K562 (cell line): ENCODE results near the gene MCCC2. TPM values are rescaled to one million over a fixed set of nuclear protein-coding genes. Genes with fewer than 3 reads are reported as not detected.

Experiments used
- EP300 ChIP-seq: IDR thresholded peaks from 2 replicates; pipeline ENCODE4 v1.6.1; 2012; ENCODE audit warnings: low read length, improper control_type of control experiment
- GTF2E2 ChIP-seq: fragments of 200-800 bp; sonication (Bioruptor generic); IDR thresholded peaks from 2 replicates; pipeline ENCODE4 v1.6.1; 2016; ENCODE audit warnings: missing genetic modification characterization, missing compliant biosample characterization
- HIVEP1 ChIP-seq: fragments of 250-450 bp; sonication (Bioruptor Pico); IDR thresholded peaks from 2 replicates; pipeline ENCODE4 v1.4.0; 2020; ENCODE audit warnings: mild to moderate bottlenecking
- KDM2B ChIP-seq: fragments of 250-450 bp; sonication (Bioruptor Pico); IDR thresholded peaks from 2 replicates; pipeline ENCODE4 v1.8.0; 2021; ENCODE audit warnings: mild to moderate bottlenecking, moderate library complexity
- KDM4B ChIP-seq, 2 experiments: fragments of 450-650 bp in 1 of 2; sonication (generic) in 1 of 2; IDR thresholded peaks; 2 replicates each; pipeline ENCODE4 v1.6.1; 2016 to 2017; ENCODE audit warnings: borderline replicate concordance in 2 of 2, antibody characterized with exemption in 1 of 2, low read depth in 1 of 2, mild to moderate bottlenecking in 1 of 2
- MTA3 ChIP-seq: fragments of 450-650 bp; formaldehyde crosslinking; IDR thresholded peaks from 2 replicates; pipeline ENCODE4 v1.6.1; 2017; ENCODE audit warnings: mild to moderate bottlenecking, borderline replicate concordance
- MYNN ChIP-seq, 2 experiments: sonication (generic); formaldehyde crosslinking in 1 of 2; IDR thresholded peaks; 2 replicates each; pipeline versions ENCODE4 v1.5.0 to v1.6.1; 2016 to 2020; ENCODE audit warnings: antibody characterized with exemption in 1 of 2, missing genetic modification reagents in 1 of 2
- NELFE ChIP-seq: IDR thresholded peaks from 2 replicates; pipeline ENCODE4 v1.6.1; 2011; ENCODE audit warnings: mild to moderate bottlenecking; ENCODE audit not compliant: insufficient read depth, insufficient read length
- NFIC ChIP-seq: fragments of 450-650 bp; IDR thresholded peaks from 2 replicates; pipeline ENCODE4 v1.6.1; 2017; ENCODE audit warnings: mild to moderate bottlenecking, inconsistent platforms
- PML ChIP-seq: IDR thresholded peaks from 2 replicates; pipeline ENCODE4 v1.6.1; 2012; ENCODE audit warnings: low read length, inconsistent platforms
- PPARD ChIP-seq: fragments of 250-450 bp; sonication (Bioruptor Pico); IDR thresholded peaks from 2 replicates; pipeline ENCODE4 v1.8.0; 2022; ENCODE audit warnings: inconsistent platforms, mild to moderate bottlenecking, moderate library complexity
- PRMT5 ChIP-seq: sonication (generic); formaldehyde crosslinking; IDR thresholded peaks from 2 replicates; pipeline ENCODE4 v1.5.0; 2020; ENCODE audit warnings: missing genetic modification reagents
- SIRT6 ChIP-seq: IDR thresholded peaks from one replicate; pipeline ENCODE4 v1.6.1; 2012; ENCODE audit warnings: low read depth, mild to moderate bottlenecking, control low read depth, inconsistent platforms, low read length, moderate library complexity
- SREBF1 ChIP-seq: fragments of 150-350 bp; IDR thresholded peaks from 2 replicates; pipeline ENCODE4 v1.6.1; 2014; ENCODE audit warnings: antibody characterized with exemption, low read depth, low read length, borderline replicate concordance
- ZNF133 ChIP-seq: fragments of 250-450 bp; sonication (Bioruptor Pico); IDR thresholded peaks from 2 replicates; pipeline ENCODE4 v1.4.0; 2020; ENCODE audit warnings: mild to moderate bottlenecking
- ZNF184 ChIP-seq: sonication (generic); formaldehyde crosslinking; IDR thresholded peaks from 2 replicates; pipeline ENCODE4 v1.5.0; 2020; ENCODE audit warnings: missing genetic modification reagents
- polyA plus RNA-seq, 8 experiments: library from polyadenylated mRNA; depleted of rRNA in 4 of 8; stranded (reverse) in 5 of 8; unstranded in 3 of 8; fragments of >200 nt; fragmentation: Nextera tagmentation in 2 of 8; fragmentation: Illumina TruSeq in 1 of 8; extraction: Ambion mirVana in 2 of 8; extraction: Trizol in 1 of 8; gene quantifications; 2 replicates each; pipeline versions ENCODE4 v1.2.1 to v1.2.3, GENCODE V29; 2011 to 2014; ENCODE audit warnings: inconsistent platforms in 1 of 8, missing spikeins in 1 of 8
- total RNA-seq, 7 experiments: library from RNA; depleted of rRNA in 6 of 7; stranded (reverse); fragments of >200 nt in 6 of 7; fragmentation: Illumina TruSeq in 2 of 7; extraction: Trizol in 2 of 7; gene quantifications; 2 replicates each; pipeline versions ENCODE4 v1.2.1 to v1.2.3, GENCODE V29; 2011 to 2021; ENCODE audit warnings: low replicate concordance in 1 of 7
- TF ChIP-seq, protein P1 (sequence below): IDR thresholded peaks from 2 replicates; pipeline ENCODE4 v1.6.1; 2014; ENCODE audit warnings: antibody characterized with exemption
- TF ChIP-seq, protein P2 (sequence below): fragments of 250-450 bp; sonication (Bioruptor Pico); IDR thresholded peaks from 2 replicates; pipeline ENCODE4 v1.4.0; 2020
- TF ChIP-seq, protein P3 (sequence below): sonication (generic); formaldehyde crosslinking; IDR thresholded peaks from 2 replicates; pipeline ENCODE4 v1.8.1; 2023; ENCODE audit warnings: mild to moderate bottlenecking, missing genetic modification reagents, moderate library complexity
- TF ChIP-seq, protein P4 (sequence below): IDR thresholded peaks from 2 replicates; pipeline ENCODE4 v1.6.1; 2011; ENCODE audit warnings: borderline replicate concordance, low read depth, mild to moderate bottlenecking, moderate library complexity, low read length; ENCODE audit not compliant: insufficient read depth, poor library complexity, severe bottlenecking

The MCCC2 gene
- total and polyA plus RNA-seq, 9 of the 15 experiments (the other 6 are each of a cell fraction or from before 2014, with no cell fraction given), result 17.1 to 77.9 (median 52.5) TPM

DNA sequence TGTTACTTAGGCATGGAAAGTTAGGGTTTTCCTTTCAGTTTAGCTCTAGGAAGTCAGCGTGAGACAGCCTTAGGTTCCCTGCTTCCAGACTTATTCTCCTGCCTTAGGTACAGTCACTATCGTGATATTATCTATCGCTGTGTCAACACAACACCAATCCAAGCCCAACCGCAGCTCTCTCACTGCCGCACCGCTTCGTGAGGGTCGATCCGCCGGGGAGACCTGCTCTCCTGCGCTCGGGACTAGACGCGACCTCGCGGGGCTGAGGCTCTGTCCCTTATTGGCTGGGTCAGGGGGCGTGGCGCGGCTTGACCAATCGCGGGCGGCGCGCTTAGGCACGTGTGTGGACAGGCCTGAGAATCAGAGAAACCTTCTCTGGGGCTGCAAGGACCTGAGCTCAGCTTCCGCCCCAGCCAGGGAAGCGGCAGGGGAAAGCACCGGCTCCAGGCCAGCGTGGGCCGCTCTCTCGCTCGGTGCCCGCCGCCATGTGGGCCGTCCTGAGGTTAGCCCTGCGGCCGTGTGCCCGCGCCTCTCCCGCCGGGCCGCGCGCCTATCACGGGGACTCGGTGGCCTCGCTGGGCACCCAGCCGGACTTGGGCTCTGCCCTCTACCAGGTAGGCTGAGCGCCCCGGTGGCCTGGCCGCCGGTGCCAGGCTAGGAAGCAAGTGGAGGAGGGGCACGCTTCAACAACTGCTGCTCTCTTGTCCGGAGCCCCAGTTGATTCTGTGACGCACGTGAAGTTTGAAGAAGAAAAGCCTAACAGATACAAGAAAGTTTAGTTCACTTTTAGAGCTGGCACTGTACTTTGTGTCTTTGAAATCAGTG is at the start of gene MCCC2 (continued):
- TF ChIP-seq, protein P1, sequence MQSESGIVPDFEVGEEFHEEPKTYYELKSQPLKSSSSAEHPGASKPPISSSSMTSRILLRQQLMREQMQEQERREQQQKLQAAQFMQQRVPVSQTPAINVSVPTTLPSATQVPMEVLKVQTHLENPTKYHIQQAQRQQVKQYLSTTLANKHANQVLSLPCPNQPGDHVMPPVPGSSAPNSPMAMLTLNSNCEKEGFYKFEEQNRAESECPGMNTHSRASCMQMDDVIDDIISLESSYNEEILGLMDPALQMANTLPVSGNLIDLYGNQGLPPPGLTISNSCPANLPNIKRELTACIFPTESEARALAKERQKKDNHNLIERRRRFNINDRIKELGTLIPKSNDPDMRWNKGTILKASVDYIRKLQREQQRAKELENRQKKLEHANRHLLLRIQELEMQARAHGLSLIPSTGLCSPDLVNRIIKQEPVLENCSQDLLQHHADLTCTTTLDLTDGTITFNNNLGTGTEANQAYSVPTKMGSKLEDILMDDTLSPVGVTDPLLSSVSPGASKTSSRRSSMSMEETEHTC, result peak; percentile 49; the same call in 1 of the 2 replicates
- TF ChIP-seq EP300, result peak; percentile 23; the same call in 1 of the 2 replicates
- no peak for TF ChIP-seq GTF2E2 (tag)
- TF ChIP-seq KDM4B (IDR thresholded peaks at IDR 0.05; ENCODE audit: borderline replicate concordance in 2 of 2, low read depth in 1 of 2), result no peak
- TF ChIP-seq MTA3, result peak; percentile 72; the same call in 1 of the 2 replicates
- no peak for TF ChIP-seq PRMT5 (CRISPR knock-in tag)
- TF ChIP-seq NELFE, result no peak
- TF ChIP-seq SIRT6, result no peak
- no peak for TF ChIP-seq HIVEP1 (CRISPR knock-in tag)
- TF ChIP-seq NFIC, result 0 out of 2 replicates have a peak, but pooled peaks have one; percentile 18
- no peak for TF ChIP-seq ZNF184
- TF ChIP-seq SREBF1, result no peak
- TF ChIP-seq, protein P2, sequence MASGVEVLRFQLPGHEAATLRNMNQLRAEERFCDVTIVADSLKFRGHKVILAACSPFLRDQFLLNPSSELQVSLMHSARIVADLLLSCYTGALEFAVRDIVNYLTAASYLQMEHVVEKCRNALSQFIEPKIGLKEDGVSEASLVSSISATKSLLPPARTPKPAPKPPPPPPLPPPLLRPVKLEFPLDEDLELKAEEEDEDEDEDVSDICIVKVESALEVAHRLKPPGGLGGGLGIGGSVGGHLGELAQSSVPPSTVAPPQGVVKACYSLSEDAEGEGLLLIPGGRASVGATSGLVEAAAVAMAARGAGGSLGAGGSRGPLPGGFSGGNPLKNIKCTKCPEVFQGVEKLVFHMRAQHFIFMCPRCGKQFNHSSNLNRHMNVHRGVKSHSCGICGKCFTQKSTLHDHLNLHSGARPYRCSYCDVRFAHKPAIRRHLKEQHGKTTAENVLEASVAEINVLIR (CRISPR knock-in tag), result no peak
- no peak for TF ChIP-seq PPARD (CRISPR knock-in tag)
- TF ChIP-seq, protein P3, sequence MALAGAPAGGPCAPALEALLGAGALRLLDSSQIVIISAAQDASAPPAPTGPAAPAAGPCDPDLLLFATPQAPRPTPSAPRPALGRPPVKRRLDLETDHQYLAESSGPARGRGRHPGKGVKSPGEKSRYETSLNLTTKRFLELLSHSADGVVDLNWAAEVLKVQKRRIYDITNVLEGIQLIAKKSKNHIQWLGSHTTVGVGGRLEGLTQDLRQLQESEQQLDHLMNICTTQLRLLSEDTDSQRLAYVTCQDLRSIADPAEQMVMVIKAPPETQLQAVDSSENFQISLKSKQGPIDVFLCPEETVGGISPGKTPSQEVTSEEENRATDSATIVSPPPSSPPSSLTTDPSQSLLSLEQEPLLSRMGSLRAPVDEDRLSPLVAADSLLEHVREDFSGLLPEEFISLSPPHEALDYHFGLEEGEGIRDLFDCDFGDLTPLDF, result 0 out of 2 replicates have a peak, but pooled peaks have one; percentile 16
- TF ChIP-seq PML, result peak; percentile 42; the same call in 1 of the 2 replicates
- TF ChIP-seq KDM2B (CRISPR knock-in tag), result 0 out of 2 replicates have a peak, but pooled peaks have one; percentile 19
- no peak for TF ChIP-seq MYNN (IDR thresholded peaks at IDR 0.05)
- TF ChIP-seq MYNN (CRISPR knock-in tag; IDR thresholded peaks at IDR 0.05), result no peak
- no peak for TF ChIP-seq ZNF133 (CRISPR knock-in tag)
- TF ChIP-seq, protein P4, sequence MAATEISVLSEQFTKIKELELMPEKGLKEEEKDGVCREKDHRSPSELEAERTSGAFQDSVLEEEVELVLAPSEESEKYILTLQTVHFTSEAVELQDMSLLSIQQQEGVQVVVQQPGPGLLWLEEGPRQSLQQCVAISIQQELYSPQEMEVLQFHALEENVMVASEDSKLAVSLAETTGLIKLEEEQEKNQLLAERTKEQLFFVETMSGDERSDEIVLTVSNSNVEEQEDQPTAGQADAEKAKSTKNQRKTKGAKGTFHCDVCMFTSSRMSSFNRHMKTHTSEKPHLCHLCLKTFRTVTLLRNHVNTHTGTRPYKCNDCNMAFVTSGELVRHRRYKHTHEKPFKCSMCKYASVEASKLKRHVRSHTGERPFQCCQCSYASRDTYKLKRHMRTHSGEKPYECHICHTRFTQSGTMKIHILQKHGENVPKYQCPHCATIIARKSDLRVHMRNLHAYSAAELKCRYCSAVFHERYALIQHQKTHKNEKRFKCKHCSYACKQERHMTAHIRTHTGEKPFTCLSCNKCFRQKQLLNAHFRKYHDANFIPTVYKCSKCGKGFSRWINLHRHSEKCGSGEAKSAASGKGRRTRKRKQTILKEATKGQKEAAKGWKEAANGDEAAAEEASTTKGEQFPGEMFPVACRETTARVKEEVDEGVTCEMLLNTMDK, result no peak
